C4-2B (cell line): ENCODE measurements around the gene TRAPPC12.

Experiments
- ZFX ChIP-seq: fragments of 450-650 bp; IDR thresholded peaks from 2 replicates; pipeline ENCODE4 v1.6.1; 2017
- TF ChIP-seq, protein P1 (sequence below): fragments of 450-650 bp; conservative IDR thresholded peaks from 2 replicates; pipeline ENCODE4 v1.5.1; 2017; ENCODE audit warnings: mild to moderate bottlenecking

DNA sequence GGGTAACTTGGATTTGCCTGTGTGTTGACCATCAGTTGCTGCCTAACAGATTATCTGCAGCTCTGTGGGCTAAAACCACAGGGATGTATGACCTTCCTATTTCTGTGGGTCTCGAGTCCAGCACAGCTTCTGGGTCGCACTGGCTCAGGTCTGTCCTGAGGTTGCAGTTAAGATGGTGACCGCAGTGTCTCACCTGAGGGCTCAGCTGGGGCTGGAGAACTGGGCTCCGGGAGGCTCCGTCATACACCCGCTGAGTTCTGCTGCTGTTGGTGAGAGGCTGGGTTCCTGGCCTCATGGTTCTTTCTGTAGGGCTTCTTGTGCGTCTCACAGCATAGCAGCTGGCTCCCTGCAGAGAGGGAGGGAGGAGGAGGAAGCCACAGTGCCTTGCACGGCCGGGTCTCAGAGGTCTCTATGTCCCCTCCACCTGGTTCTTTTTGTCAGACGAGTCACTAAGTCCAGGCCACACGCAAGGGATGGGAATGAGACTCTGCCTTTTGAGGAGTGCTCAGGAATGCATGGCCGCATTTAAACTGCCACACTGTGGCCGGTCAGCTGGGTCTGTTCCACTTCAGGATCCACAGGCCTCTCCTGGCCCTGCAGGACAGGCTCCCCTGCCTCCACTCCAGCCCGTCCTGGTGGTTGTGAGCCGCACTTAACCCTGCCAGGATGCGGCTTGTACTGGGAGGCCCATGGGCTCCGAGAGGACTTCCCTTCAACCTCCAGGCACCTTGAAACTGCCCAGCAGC lies 72.6 kb downstream of the TRAPPC12 start:
- TF ChIP-seq, protein P1, sequence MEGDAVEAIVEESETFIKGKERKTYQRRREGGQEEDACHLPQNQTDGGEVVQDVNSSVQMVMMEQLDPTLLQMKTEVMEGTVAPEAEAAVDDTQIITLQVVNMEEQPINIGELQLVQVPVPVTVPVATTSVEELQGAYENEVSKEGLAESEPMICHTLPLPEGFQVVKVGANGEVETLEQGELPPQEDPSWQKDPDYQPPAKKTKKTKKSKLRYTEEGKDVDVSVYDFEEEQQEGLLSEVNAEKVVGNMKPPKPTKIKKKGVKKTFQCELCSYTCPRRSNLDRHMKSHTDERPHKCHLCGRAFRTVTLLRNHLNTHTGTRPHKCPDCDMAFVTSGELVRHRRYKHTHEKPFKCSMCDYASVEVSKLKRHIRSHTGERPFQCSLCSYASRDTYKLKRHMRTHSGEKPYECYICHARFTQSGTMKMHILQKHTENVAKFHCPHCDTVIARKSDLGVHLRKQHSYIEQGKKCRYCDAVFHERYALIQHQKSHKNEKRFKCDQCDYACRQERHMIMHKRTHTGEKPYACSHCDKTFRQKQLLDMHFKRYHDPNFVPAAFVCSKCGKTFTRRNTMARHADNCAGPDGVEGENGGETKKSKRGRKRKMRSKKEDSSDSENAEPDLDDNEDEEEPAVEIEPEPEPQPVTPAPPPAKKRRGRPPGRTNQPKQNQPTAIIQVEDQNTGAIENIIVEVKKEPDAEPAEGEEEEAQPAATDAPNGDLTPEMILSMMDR, result no peak
- TF ChIP-seq ZFX, result no peak
